ENCODE data around the gene HSPA12A. TPM values are rescaled to one million over a fixed set of nuclear protein-coding genes. Genes with fewer than 3 reads are reported as not detected.

HSPA12A gene
- total RNA-seq, 4 donors from 2014 or later, result 16.4 to 24.5 (median 22.2) TPM

GRCh38 chr10:116625845-116626244, 116.5 kb downstream of the HSPA12A start:
- no peak overlapping the region for H3K27ac ChIP-seq (replicated peaks in 1 of 4)
- H3K9me3 ChIP-seq, result no peaks in the 10 kb centered on the region
- no peak overlapping the region for H3K4me3 ChIP-seq
- TF ChIP-seq, protein P1, sequence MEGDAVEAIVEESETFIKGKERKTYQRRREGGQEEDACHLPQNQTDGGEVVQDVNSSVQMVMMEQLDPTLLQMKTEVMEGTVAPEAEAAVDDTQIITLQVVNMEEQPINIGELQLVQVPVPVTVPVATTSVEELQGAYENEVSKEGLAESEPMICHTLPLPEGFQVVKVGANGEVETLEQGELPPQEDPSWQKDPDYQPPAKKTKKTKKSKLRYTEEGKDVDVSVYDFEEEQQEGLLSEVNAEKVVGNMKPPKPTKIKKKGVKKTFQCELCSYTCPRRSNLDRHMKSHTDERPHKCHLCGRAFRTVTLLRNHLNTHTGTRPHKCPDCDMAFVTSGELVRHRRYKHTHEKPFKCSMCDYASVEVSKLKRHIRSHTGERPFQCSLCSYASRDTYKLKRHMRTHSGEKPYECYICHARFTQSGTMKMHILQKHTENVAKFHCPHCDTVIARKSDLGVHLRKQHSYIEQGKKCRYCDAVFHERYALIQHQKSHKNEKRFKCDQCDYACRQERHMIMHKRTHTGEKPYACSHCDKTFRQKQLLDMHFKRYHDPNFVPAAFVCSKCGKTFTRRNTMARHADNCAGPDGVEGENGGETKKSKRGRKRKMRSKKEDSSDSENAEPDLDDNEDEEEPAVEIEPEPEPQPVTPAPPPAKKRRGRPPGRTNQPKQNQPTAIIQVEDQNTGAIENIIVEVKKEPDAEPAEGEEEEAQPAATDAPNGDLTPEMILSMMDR (IDR thresholded peaks at IDR 0.05), result no peak
- TF ChIP-seq EP300 (IDR thresholded peaks at IDR 0.05) (no peak), POLR2A (IDR thresholded peaks at IDR 0.05; ENCODE audit: low read depth) (no peak), POLR2AphosphoS5 (IDR thresholded peaks at IDR 0.05) (no peak)
- WGBS, result 92% methylated on average over 7 of the region's 7 CpGs
- DNase-seq (ENCODE audit: extremely low spot score), result no peak
- H3K27me3 ChIP-seq, result peaks cover 0 to 35% (median 4%) of the 10 kb centered on the region in 4 donors
- H3K4me1 ChIP-seq, result peaks cover 4 to 9% (median 8%) of the 10 kb centered on the region in 4 donors
- no peaks in the 10 kb centered on the region for H3K36me3 ChIP-seq
- intact Hi-C loops (cut with DNase I), result loop anchor here (5.0 kb wide), 1 partner anchor 161 kb away; no protein-coding TSS in a partner anchor

- intact Hi-C loops (cut with DNase I), result no loop called here
- Histone ChIP-seq H3K27me3 (peaks cover 0 to 27% (median 0%) of the 10 kb centered on the region in 4 donors), H3K4me1 (peaks cover 0 to 1% (median under 1%) of the 10 kb centered on the region in 4 donors), H3K27ac (replicated peaks in 1 of 4) (no peak overlapping the region), H3K36me3 (no peaks in the 10 kb centered on the region), H3K9me3 (no peaks in the 10 kb centered on the region), H3K4me3 (no peak overlapping the region)
- TF ChIP-seq, protein P1 (IDR thresholded peaks at IDR 0.05), result no peak
- TF ChIP-seq POLR2A (IDR thresholded peaks at IDR 0.05; ENCODE audit: low read depth) (no peak), EP300 (IDR thresholded peaks at IDR 0.05) (no peak), POLR2AphosphoS5 (IDR thresholded peaks at IDR 0.05) (no peak)
- no peak for DNase-seq (ENCODE audit: extremely low spot score)
- 78% methylated on average over 11 of the region's 11 CpGs for WGBS
These were observed 120.3 kb downstream of the HSPA12A start for GRCh38 chr10:116621934-116622655.

DNA sequence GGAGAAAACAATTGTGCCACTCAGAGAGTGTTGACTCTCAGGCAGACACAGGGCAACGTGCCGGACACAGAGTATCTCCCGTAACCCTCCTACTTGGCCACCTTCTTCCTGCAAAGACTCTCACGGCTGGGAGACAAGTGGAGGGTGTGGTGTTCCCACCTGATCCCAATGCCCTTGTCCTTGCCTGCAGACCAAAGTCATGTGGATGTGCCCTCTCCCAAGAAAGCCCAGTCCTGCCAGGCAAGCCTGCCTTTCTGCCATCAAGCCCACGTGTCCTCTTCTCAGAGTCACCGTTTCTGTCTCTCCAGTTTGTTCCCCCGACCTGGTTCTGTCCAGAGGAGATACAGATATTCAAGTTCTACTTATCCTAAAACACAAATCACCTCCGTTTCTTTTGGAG, 120.9 kb downstream of the HSPA12A start:
- H3K4me3 ChIP-seq, result no peak overlapping the region
- no peak for DNase-seq (ENCODE audit: extremely low spot score)
- WGBS, result 79% methylated on average over 8 of the region's 8 CpGs
- intact Hi-C loops (cut with DNase I), result no loop called here
- no peaks in the 10 kb centered on the region for H3K9me3 ChIP-seq
- TF ChIP-seq POLR2A (IDR thresholded peaks at IDR 0.05; ENCODE audit: low read depth), result no peak
- no peaks in the 10 kb centered on the region for H3K4me1 ChIP-seq
- no peaks in the 10 kb centered on the region for H3K36me3 ChIP-seq
- peaks cover 0 to 21% (median 0%) of the 10 kb centered on the region in 4 donors for H3K27me3 ChIP-seq
- no peak overlapping the region for H3K27ac ChIP-seq (replicated peaks in 1 of 4)

Other genes with a start within 250 kb of the HSPA12A start
- not detected for gene PNLIP, start 196.6 kb downstream of the HSPA12A start, total RNA-seq
- gene PNLIPRP1, start 151.6 kb downstream of the HSPA12A start, total RNA-seq, result not detected
- not detected for gene PNLIPRP2, start 121.6 kb downstream of the HSPA12A start, total RNA-seq
- gene ENO4, start 106.9 kb upstream of the HSPA12A start, total RNA-seq, result 1 to 10 TPM in 1 of 4 donors, under 1 TPM in 2, not detected in 1; 0.17 to 1.1 (median 0.29) TPM

Data from esophagus muscularis mucosa (tissue), 4 donors.